GM06990 (cell line): Measurements from ENCODE around the gene PRPF4.

Experiments
- DNase-seq: peaks from one replicate; pipeline ENCODE4 v3.0.0-alpha.2; 2011; ENCODE audit not compliant: insufficient read length; ENCODE audit errors: extremely low read depth
- H3K27me3 ChIP-seq: replicated peaks from 2 replicates; pipeline ENCODE4 v1.6.0; 2011; ENCODE audit warnings: low read length; ENCODE audit not compliant: control insufficient read depth, insufficient read depth
- H3K36me3 ChIP-seq: 2 replicates; pipeline ENCODE4 v1.5.1; 2011; ENCODE audit warnings: low read length; ENCODE audit not compliant: control insufficient read depth, insufficient read depth
- H3K4me3 ChIP-seq: replicated peaks from 2 replicates; pipeline ENCODE4 v1.5.1; 2011; ENCODE audit warnings: low read depth, mild to moderate bottlenecking, control low read depth, low read length
- CTCF ChIP-seq: IDR thresholded peaks from 2 replicates; pipeline ENCODE4 v1.5.1; 2011; ENCODE audit warnings: low read length, control low read depth, mild to moderate bottlenecking, inconsistent platforms; ENCODE audit not compliant: insufficient read depth, poor library complexity, severe bottlenecking

PRPF4 gene

DNA sequence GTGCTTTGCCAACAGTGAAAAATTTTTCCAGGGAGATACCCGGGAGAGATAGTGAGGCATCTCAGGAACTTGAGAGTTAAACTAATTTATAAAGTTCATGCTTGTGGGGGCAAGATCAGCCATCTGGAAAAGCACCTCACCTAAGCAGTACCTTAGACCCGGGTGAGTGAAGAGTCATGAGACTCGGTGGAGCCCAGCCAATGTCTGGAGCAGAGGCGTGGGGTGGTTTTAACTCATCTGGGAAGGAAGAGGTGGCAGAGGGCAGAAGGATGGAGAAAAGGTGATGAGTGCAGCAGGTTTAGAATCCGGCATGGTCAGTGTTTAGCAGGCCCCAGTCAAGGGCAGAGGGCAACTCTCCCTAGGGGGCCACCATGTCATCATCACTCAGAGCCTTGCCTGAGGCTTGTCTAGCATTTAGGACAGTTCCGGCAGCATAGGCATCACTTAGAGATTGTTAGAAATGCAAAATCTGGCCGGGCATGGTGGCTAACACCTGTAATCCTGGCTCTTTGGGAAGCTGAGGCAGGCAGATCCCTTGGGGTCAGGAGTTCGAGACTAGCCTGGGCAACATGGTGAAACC, 32.0 kb downstream of the PRPF4 start:
- no peak for TF ChIP-seq CTCF
- DNase-seq = no peak
- Histone ChIP-seq H3K36me3 (no peaks in the 10 kb centered on the region), H3K27me3 (no peaks in the 10 kb centered on the region), H3K4me3 (no peak overlapping the region)

GRCh38 chr9:113309204-113309813, 33.9 kb downstream of the PRPF4 start:
- peak; percentile 68 for TF ChIP-seq CTCF
- Histone ChIP-seq H3K27me3 (no peaks in the 10 kb centered on the region), H3K36me3 (no peaks in the 10 kb centered on the region), H3K4me3 (no peak overlapping the region)
- no peak for DNase-seq

DNA sequence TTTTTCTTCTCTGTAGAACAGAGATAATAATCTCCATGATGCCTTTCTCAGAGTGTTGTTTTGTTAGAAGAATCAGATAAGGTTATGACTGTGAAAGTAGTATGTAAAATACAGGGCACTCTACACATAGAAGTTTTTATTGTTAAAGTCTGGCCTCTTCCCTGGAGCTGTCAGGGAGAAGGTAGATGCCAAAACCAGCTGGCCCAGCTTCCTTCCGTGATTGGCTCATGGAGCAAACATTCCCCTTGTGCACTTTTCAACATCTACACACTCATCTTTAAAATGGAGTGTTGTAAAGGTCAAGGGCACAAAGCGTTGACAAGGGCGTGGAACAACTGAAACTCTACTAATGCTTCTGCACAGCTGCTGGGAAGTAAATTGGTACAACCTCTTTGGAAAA, 35.1 kb downstream of the PRPF4 start:
- no peak overlapping the region for H3K4me3 ChIP-seq

DNA sequence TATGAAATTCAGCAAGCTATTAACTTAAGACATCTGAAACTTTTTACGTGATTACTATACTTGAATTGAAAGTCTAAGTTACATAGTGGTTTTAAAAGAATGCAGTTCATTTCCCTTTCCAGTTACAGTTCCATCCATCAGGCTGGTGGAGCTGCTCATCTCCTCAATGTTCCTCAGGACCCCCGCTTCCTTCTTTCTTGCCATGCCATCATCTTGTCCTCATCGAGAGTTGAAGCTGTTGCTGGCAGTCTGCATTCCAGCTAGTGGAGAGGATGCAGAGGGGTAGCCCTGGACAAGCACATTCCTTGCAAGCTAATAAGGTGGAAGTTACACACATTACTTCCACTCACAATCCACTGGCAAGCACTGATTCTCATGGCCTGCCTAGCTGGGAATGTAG, 36.5 kb downstream of the PRPF4 start:
- no peak overlapping the region for H3K4me3 ChIP-seq
- no peaks in the 10 kb centered on the region for H3K27me3 ChIP-seq
- DNase-seq = no peak
- no peak for TF ChIP-seq CTCF
- H3K36me3 ChIP-seq = no peaks in the 10 kb centered on the region

More for the DNA sequence above, 35.1 kb downstream of the PRPF4 start:
- TF ChIP-seq CTCF = no peak
- Histone ChIP-seq H3K27me3 (no peaks in the 10 kb centered on the region), H3K36me3 (no peaks in the 10 kb centered on the region)
- no peak for DNase-seq

DNA sequence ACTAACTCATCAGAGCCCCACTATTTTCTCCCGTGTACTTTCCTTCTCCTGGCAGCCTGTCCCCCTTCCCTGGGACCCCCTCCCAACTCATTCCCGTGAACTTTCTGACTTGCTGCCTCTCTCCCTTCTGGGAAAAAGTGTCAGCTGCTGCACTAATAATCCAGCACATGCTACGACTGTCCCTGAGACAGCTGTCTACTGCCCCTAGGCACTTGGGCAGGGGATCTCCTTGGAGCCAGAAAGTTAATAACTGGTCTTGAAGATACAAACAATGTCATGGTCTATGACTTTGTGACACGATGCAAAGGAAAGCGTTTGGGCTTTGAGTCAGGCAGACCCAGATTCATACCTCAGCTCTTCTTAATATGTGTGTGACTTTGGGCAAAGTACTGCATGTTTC, 37.8 kb downstream of the PRPF4 start:
- TF ChIP-seq CTCF = no peak
- DNase-seq = no peak
- Histone ChIP-seq H3K27me3 (no peaks in the 10 kb centered on the region), H3K4me3 (no peak overlapping the region), H3K36me3 (no peaks in the 10 kb centered on the region)
